ENCODE results near the gene CSTA.
"Not testable (repeated sequence)": the region's sequence is repeated elsewhere in the genome, so short reads cannot be mapped to it uniquely, and the experiment has no call there.

Gene CSTA

DNA sequence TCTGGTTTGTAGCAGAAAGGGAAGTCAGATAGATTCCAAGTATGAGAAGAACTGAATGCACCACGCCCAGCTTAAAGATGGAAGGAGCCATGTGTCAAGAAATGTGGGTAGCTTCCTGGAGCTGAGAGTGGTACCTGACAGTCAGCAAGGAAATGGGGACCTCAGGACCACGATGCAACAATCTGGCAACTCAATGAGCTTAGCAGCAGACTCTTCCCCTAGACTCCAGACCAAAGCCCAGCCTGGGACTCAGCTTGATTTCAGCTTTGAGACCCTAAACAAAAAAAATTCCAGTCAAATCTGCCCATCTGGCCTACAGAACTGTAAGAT is 33.6 kb downstream of the CSTA start:
- H3K4me1 ChIP-seq (ENCODE audit: insufficient read depth, insufficient read length) = no peaks in the 10 kb centered on the region
- no peak for DNase-seq (ENCODE audit: low read depth, low spot score)
- H3K27me3 ChIP-seq (ENCODE audit: insufficient read depth, insufficient read length) = no peaks in the 10 kb centered on the region
- H3K9ac ChIP-seq (ENCODE audit: insufficient read length, low read depth) = no peak overlapping the region
- no peak overlapping the region for H3K4me3 ChIP-seq (ENCODE audit: insufficient read length, low read depth)
- no peaks in the 10 kb centered on the region for H3K9me3 ChIP-seq (ENCODE audit: insufficient read depth, low read length)
- H3K36me3 ChIP-seq (ENCODE audit: insufficient read depth, insufficient read length, low read length) = peaks cover 38% of the 10 kb centered on the region
- TF ChIP-seq SUZ12 (IDR thresholded peaks at IDR 0.05; ENCODE audit: extremely low read depth, insufficient read depth, insufficient read length) (no peak), ZNF274 (IDR thresholded peaks at IDR 0.05; ENCODE audit: low read depth, low read length) (no peak), YY1 (IDR thresholded peaks at IDR 0.05; ENCODE audit: insufficient read depth, insufficient read length) (no peak)

DNA sequence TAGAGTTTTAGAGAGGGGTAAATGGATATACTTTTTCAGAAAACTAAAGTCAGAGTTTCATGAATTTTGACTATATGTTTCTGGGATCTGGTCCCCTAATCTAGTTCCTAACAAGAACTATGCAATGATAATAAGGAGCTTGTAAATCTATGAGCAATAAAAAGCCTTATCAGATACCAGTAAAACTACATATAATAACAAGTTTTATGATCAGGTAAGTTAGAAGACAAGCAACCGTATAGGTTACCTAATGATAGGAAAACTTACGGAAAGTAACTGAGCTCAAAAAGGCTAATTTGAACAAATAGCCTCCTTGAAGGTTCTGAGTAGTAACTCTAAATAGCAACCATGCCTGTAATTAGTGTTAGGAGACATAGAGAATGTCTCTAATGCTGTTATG is 37.0 kb downstream of the CSTA start:
- Histone ChIP-seq H3K4me1 (ENCODE audit: insufficient read depth, insufficient read length) (no peaks in the 10 kb centered on the region), H3K4me3 (ENCODE audit: insufficient read length, low read depth) (no peak overlapping the region), H3K27me3 (ENCODE audit: insufficient read depth, insufficient read length) (no peaks in the 10 kb centered on the region), H3K9ac (ENCODE audit: insufficient read length, low read depth) (no peak overlapping the region), H3K36me3 (ENCODE audit: insufficient read depth, insufficient read length, low read length) (peaks cover 70% of the 10 kb centered on the region), H3K9me3 (ENCODE audit: insufficient read depth, low read length) (no peaks in the 10 kb centered on the region)
- DNase-seq (ENCODE audit: low read depth, low spot score) = no peak
- TF ChIP-seq SUZ12 (IDR thresholded peaks at IDR 0.05; ENCODE audit: extremely low read depth, insufficient read depth, insufficient read length) = no peak
- TF ChIP-seq YY1 (IDR thresholded peaks at IDR 0.05; ENCODE audit: insufficient read depth, insufficient read length) = no peak
- no peak for TF ChIP-seq ZNF274 (IDR thresholded peaks at IDR 0.05; ENCODE audit: low read depth, low read length)

DNA sequence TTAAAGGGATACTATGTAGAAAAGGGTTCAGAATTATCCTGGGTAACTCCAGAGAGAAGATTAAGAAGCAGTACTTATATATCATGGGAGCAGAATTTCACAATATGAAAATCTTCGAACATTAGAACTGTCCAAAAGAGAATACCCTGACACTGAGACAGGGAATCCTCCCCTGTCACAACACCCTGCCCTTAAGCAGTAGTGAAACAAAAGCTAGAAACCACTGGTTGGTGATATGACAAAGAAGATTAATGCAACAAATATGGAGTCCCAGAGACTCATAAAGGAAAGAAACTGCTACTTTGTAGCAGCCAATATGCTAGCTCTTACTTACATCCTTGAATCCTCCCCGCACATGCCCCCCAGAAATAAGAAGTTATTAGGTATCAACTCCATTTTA is 39.4 kb downstream of the CSTA start:
- peaks cover 75% of the 10 kb centered on the region for H3K36me3 ChIP-seq (ENCODE audit: insufficient read depth, insufficient read length, low read length)
- no peak overlapping the region for H3K4me3 ChIP-seq (ENCODE audit: insufficient read length, low read depth)
- H3K9ac ChIP-seq (ENCODE audit: insufficient read length, low read depth) = no peak overlapping the region
- H3K9me3 ChIP-seq (ENCODE audit: insufficient read depth, low read length) = no peaks in the 10 kb centered on the region
- H3K4me1 ChIP-seq (ENCODE audit: insufficient read depth, insufficient read length) = no peaks in the 10 kb centered on the region
- no peak for DNase-seq (ENCODE audit: low read depth, low spot score)
- no peaks in the 10 kb centered on the region for H3K27me3 ChIP-seq (ENCODE audit: insufficient read depth, insufficient read length)
- TF ChIP-seq YY1 (IDR thresholded peaks at IDR 0.05; ENCODE audit: insufficient read depth, insufficient read length) (no peak), SUZ12 (IDR thresholded peaks at IDR 0.05; ENCODE audit: extremely low read depth, insufficient read depth, insufficient read length) (no peak), ZNF274 (IDR thresholded peaks at IDR 0.05; ENCODE audit: low read depth, low read length) (no peak)

DNA sequence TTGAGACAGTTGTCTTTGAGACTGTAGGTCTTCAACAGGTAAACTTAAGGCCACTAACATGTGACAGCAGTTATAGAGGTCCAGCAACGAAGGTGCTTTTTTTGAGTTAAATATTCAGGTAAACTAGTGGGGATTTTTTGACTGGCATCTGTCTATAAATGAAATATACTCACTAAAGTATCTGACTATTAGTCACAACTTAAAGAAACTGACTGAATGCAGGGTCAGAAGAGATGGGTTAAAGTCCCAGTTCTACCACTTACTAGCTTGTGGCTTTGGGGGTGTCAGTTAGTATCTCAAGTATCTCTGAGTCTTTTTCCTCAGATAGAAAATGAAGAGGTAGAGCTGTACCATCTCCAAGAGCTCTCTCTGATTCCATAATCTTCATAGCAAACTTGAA is 40.0 kb downstream of the CSTA start:
- no peak for DNase-seq (ENCODE audit: low read depth, low spot score)
- H3K4me1 ChIP-seq (ENCODE audit: insufficient read depth, insufficient read length) = no peaks in the 10 kb centered on the region
- no peaks in the 10 kb centered on the region for H3K27me3 ChIP-seq (ENCODE audit: insufficient read depth, insufficient read length)
- no peak overlapping the region for H3K9ac ChIP-seq (ENCODE audit: insufficient read length, low read depth)
- no peaks in the 10 kb centered on the region for H3K9me3 ChIP-seq (ENCODE audit: insufficient read depth, low read length)
- TF ChIP-seq SUZ12 (IDR thresholded peaks at IDR 0.05; ENCODE audit: extremely low read depth, insufficient read depth, insufficient read length) = no peak
- no peak overlapping the region for H3K4me3 ChIP-seq (ENCODE audit: insufficient read length, low read depth)
- peaks cover 81% of the 10 kb centered on the region for H3K36me3 ChIP-seq (ENCODE audit: insufficient read depth, insufficient read length, low read length)

DNA sequence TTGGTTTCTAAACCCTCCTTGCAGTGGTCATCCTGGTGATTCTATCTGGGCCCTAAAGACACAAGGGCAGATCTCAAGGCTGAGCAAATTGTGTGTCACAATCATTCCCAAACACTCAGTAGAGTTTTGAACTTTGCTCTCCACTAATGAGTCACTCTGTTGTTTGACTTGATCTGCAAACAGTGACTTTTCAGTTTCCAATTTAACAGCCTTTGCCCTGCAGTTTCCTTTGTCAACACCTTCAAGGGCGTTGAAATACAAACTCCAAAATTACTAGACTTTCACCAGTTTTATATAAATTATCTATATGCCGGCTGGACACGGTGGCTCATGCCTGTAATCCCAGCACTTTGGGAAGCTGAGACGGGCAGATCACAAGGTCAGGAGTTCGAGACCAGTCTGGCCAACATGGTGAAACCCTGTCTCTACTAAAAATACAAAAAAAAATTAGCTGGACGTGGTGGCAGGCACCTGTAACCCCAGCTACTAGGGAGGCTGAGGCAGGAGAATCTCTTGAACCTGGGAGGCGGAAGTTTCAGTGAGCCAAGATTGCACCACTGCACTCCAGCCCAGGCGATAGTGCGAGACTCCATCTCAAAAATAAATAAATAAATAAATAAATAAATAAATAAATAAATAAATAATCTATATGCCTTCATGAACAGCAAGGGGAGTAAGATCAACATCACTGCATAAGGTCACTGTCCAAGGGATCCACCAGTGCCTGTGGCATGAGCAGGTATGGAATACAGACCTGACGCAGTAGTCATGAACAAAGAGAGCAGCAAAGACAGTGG is 40.7 kb downstream of the CSTA start:
- H3K36me3 ChIP-seq (ENCODE audit: insufficient read depth, insufficient read length, low read length) = peaks cover 87% of the 10 kb centered on the region
- H3K27me3 ChIP-seq (ENCODE audit: insufficient read depth, insufficient read length); DNase-seq (ENCODE audit: low read depth, low spot score): not testable (repeated sequence)

DNA sequence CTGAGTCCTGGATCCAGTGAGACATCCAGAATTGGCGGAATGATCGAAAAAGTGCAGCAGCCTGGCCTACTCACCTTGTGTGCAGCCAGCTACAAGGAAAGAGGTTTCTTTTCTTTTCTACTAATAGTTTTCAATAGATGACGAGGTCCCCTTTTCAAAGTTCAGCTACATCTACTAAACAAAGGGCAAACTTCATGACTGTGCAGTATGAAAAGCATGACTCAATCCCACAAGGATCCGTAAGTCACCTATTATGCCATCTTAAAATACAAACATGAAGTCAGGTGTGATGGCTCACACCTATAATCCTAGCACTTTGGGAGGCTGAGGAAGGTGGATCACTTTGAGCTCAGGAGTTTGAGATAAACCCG is 41.3 kb downstream of the CSTA start:
- Histone ChIP-seq H3K4me3 (ENCODE audit: insufficient read length, low read depth) (no peak overlapping the region), H3K9ac (ENCODE audit: insufficient read length, low read depth) (no peak overlapping the region), H3K9me3 (ENCODE audit: insufficient read depth, low read length) (no peaks in the 10 kb centered on the region), H3K27me3 (ENCODE audit: insufficient read depth, insufficient read length) (no peaks in the 10 kb centered on the region), H3K36me3 (ENCODE audit: insufficient read depth, insufficient read length, low read length) (peaks cover 87% of the 10 kb centered on the region), H3K4me1 (ENCODE audit: insufficient read depth, insufficient read length) (no peaks in the 10 kb centered on the region)
- TF ChIP-seq YY1 (IDR thresholded peaks at IDR 0.05; ENCODE audit: insufficient read depth, insufficient read length) (no peak), ZNF274 (IDR thresholded peaks at IDR 0.05; ENCODE audit: low read depth, low read length) (no peak), SUZ12 (IDR thresholded peaks at IDR 0.05; ENCODE audit: extremely low read depth, insufficient read depth, insufficient read length) (no peak)
- no peak for DNase-seq (ENCODE audit: low read depth, low spot score)

More for the DNA sequence above, 40.7 kb downstream of the CSTA start:
- not testable (repeated sequence) for H3K9ac ChIP-seq (ENCODE audit: insufficient read length, low read depth); H3K4me1 ChIP-seq (ENCODE audit: insufficient read depth, insufficient read length); H3K4me3 ChIP-seq (ENCODE audit: insufficient read length, low read depth); H3K9me3 ChIP-seq (ENCODE audit: insufficient read depth, low read length)

DNA sequence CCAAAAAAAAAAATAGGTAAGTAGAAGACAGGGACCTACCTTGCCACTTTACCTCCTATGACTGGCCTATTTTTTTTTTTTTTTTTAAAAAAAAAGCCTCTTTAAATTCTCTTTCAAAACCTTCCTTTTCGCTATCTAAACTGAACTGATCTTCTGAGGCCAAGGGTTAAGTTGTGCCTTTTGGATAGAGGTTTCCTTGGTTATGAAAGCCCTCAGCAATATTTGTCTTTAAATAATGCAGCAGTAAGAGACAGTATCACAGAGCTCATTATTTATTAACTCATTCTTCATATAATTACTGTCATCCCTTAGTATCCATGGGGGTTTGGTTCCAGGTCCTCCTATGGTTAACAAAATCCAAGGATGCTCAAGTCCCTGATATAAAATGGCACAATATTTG is 49.0 kb downstream of the CSTA start:
- Histone ChIP-seq H3K4me3 (ENCODE audit: insufficient read length, low read depth) (no peak overlapping the region), H3K36me3 (ENCODE audit: insufficient read depth, insufficient read length, low read length) (peaks cover 62% of the 10 kb centered on the region), H3K9me3 (ENCODE audit: insufficient read depth, low read length) (no peaks in the 10 kb centered on the region), H3K4me1 (ENCODE audit: insufficient read depth, insufficient read length) (no peaks in the 10 kb centered on the region), H3K9ac (ENCODE audit: insufficient read length, low read depth) (no peak overlapping the region), H3K27me3 (ENCODE audit: insufficient read depth, insufficient read length) (no peaks in the 10 kb centered on the region)
- TF ChIP-seq SUZ12 (IDR thresholded peaks at IDR 0.05; ENCODE audit: extremely low read depth, insufficient read depth, insufficient read length) (no peak), ZNF274 (IDR thresholded peaks at IDR 0.05; ENCODE audit: low read depth, low read length) (no peak), YY1 (IDR thresholded peaks at IDR 0.05; ENCODE audit: insufficient read depth, insufficient read length) (no peak)
- no peak for DNase-seq (ENCODE audit: low read depth, low spot score)

DNA sequence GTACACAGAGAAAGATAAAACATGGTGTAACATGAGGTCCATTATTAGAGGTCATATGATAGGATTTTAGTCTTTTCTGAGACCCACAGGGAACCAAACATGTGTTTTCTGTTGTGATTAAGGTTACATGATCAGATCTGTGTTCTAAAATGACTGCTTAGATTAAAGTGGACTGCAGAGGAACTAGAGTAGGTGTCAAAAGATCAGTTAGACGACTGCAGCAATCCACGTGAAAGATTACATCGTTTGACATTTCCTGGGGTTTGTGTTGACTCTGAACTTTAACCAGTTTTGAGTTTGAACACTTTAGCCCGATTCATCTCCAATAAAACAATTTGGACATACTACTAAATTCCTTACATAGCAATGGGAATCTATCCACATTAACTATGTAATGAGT is 52.9 kb downstream of the CSTA start:
- no peak overlapping the region for H3K4me3 ChIP-seq (ENCODE audit: insufficient read length, low read depth)
- DNase-seq (ENCODE audit: low read depth, low spot score) = no peak
- H3K36me3 ChIP-seq (ENCODE audit: insufficient read depth, insufficient read length, low read length) = peaks cover 44% of the 10 kb centered on the region
- H3K9me3 ChIP-seq (ENCODE audit: insufficient read depth, low read length) = no peaks in the 10 kb centered on the region
- no peaks in the 10 kb centered on the region for H3K4me1 ChIP-seq (ENCODE audit: insufficient read depth, insufficient read length)
- H3K27me3 ChIP-seq (ENCODE audit: insufficient read depth, insufficient read length) = no peaks in the 10 kb centered on the region
- TF ChIP-seq ZNF274 (IDR thresholded peaks at IDR 0.05; ENCODE audit: low read depth, low read length) (no peak), SUZ12 (IDR thresholded peaks at IDR 0.05; ENCODE audit: extremely low read depth, insufficient read depth, insufficient read length) (no peak), YY1 (IDR thresholded peaks at IDR 0.05; ENCODE audit: insufficient read depth, insufficient read length) (no peak)
- H3K9ac ChIP-seq (ENCODE audit: insufficient read length, low read depth) = no peak overlapping the region
